ENCODE data around the gene NFATC4.

Gene NFATC4

DNA sequence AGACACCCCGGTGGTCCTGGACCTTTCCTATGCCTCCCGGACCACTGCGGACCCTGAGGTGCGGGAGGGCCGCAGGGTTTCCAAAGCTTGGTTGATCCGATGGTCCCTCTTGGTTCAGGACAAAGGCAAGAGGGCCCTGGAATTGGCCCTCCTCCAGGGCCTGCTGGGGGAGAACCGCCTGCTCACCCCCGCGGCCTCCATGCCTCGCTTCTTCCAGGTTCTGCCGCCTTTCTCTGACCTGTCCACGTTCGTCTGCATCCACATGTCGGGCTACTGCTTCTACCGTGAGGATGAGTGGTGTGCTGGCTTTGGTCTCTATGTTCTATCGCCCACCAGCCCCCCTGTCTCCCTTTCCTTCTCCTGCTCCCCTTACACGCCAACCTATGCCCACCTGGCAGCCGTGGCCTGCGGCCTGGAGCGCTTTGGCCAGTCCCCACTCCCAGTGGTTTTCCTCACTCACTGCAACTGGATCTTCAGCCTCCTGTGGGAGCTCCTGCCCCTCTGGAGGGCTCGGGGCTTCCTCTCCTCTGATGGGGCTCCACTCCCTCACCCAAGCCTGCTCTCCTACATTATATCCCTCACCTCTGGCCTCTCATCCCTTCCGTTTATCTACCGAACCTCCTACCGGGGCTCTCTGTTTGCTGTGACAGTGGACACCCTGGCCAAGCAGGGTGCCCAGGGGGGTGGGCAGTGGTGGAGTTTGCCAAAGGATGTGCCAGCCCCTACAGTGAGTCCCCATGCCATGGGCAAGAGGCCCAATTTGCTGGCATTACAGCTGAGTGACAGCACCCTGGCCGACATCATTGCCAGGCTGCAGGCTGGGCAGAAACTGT is 47.7 kb downstream of the NFATC4 start:
- H3K4me1 ChIP-seq (ENCODE audit: control insufficient read depth in 1 of 2, insufficient read depth in 2 of 2, low read length in 2 of 2), result no peaks in the 10 kb centered on the region
- H3K36me3 ChIP-seq (ENCODE audit: control insufficient read depth in 1 of 2, insufficient read depth in 2 of 2, low read length in 2 of 2), result peaks cover 43 to 46% of the 10 kb centered on the region in 2 experiments
- no peaks in the 10 kb centered on the region for H3K79me1 ChIP-seq (ENCODE audit: low read length)
- H4K91ac ChIP-seq (ENCODE audit: low read depth, low read length), result no peak overlapping the region
- WGBS (ENCODE audit: extremely low coverage, insufficient coverage, insufficient read length), result 100% methylated on average over 2 of the region's 25 CpGs
- no peak for DNase-seq
- no peak overlapping the region for H2AFZ ChIP-seq (ENCODE audit: insufficient read depth, low read length, poor library complexity)
- H3K4me3 ChIP-seq (ENCODE audit: low read depth, low read length), result no peak overlapping the region
- H3K14ac ChIP-seq (ENCODE audit: low read length), result no peak overlapping the region
- H3K79me2 ChIP-seq (ENCODE audit: control insufficient read depth, insufficient read depth, low read length, poor library complexity), result no peaks in the 10 kb centered on the region
- no peak overlapping the region for H3K4ac ChIP-seq (ENCODE audit: low read depth, low read length)
- H3K18ac ChIP-seq (ENCODE audit: low read length), result no peak overlapping the region
- H4K8ac ChIP-seq (ENCODE audit: low read depth, low read length), result no peak overlapping the region
- no peaks in the 10 kb centered on the region for H3K27me3 ChIP-seq (ENCODE audit: insufficient read depth, low read length)
- H3K27ac ChIP-seq (ENCODE audit: low read depth, low read length), result no peak overlapping the region
- H4K12ac ChIP-seq (ENCODE audit: low read depth, low read length), result no peak overlapping the region
- H2BK120ac ChIP-seq (ENCODE audit: insufficient read depth, low read length, poor library complexity), result no peak overlapping the region
- H2AK5ac ChIP-seq (ENCODE audit: low read length), result no peak overlapping the region
- H3K9ac ChIP-seq (ENCODE audit: low read length), result no peak overlapping the region
- no peak overlapping the region for H3K4me2 ChIP-seq (ENCODE audit: low read length)
- H2BK12ac ChIP-seq (ENCODE audit: low read length), result no peak overlapping the region
- no peaks in the 10 kb centered on the region for H3K9me3 ChIP-seq (ENCODE audit: insufficient read depth, low read depth, low read length)
- no peak overlapping the region for H3K23ac ChIP-seq (ENCODE audit: low read length)
- H2BK5ac ChIP-seq (ENCODE audit: low read depth, low read length, poor library complexity), result no peak overlapping the region

DNA sequence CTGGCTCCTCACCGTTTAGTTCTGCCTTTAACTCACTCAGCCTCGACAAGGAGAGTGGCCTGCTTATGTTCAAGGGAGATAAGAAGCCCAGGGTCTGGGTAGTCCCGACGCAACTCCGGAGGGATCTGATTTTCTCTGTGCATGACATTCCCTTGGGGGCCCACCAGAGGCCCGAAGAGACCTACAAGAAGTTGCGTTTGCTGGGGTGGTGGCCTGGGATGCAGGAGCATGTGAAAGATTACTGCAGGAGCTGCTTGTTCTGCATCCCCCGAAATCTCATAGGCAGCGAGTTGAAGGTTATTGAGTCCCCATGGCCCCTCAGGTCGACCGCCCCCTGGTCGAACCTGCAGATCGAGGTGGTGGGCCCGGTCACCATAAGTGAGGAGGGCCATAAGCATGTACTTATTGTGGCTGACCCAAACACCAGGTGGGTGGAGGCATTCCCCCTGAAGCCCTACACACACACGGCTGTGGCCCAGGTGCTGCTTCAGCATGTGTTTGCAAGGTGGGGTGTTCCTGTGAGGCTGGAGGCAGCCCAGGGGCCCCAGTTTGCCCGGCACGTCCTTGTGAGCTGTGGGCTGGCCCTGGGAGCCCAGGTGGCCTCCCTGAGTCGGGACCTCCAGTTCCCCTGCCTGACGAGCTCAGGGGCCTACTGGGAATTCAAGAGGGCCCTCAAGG is 48.4 kb downstream of the NFATC4 start:
- peaks cover 36 to 39% of the 10 kb centered on the region in 2 experiments for H3K36me3 ChIP-seq (ENCODE audit: control insufficient read depth in 1 of 2, insufficient read depth in 2 of 2, low read length in 2 of 2)
- no peak overlapping the region for H3K4me3 ChIP-seq (ENCODE audit: low read depth, low read length)
- no peak overlapping the region for H2AFZ ChIP-seq (ENCODE audit: insufficient read depth, low read length, poor library complexity)
- no peak overlapping the region for H3K4ac ChIP-seq (ENCODE audit: low read depth, low read length)
- H3K9me3 ChIP-seq (ENCODE audit: insufficient read depth, low read depth, low read length), result no peaks in the 10 kb centered on the region
- no peak overlapping the region for H3K27ac ChIP-seq (ENCODE audit: low read depth, low read length)
- H3K27me3 ChIP-seq (ENCODE audit: insufficient read depth, low read length), result no peaks in the 10 kb centered on the region
- no peak overlapping the region for H4K12ac ChIP-seq (ENCODE audit: low read depth, low read length)
- no peak overlapping the region for H3K23ac ChIP-seq (ENCODE audit: low read length)
- no peaks in the 10 kb centered on the region for H3K4me1 ChIP-seq (ENCODE audit: control insufficient read depth in 1 of 2, insufficient read depth in 2 of 2, low read length in 2 of 2)
- H3K4me2 ChIP-seq (ENCODE audit: low read length), result no peak overlapping the region
- no peak overlapping the region for H4K8ac ChIP-seq (ENCODE audit: low read depth, low read length)
- H3K79me1 ChIP-seq (ENCODE audit: low read length), result no peaks in the 10 kb centered on the region
- no peak for DNase-seq
- no peak overlapping the region for H3K18ac ChIP-seq (ENCODE audit: low read length)
- H2BK12ac ChIP-seq (ENCODE audit: low read length), result no peak overlapping the region
- no peak overlapping the region for H2BK120ac ChIP-seq (ENCODE audit: insufficient read depth, low read length, poor library complexity)
- H3K79me2 ChIP-seq (ENCODE audit: control insufficient read depth, insufficient read depth, low read length, poor library complexity), result no peaks in the 10 kb centered on the region
- H2AK5ac ChIP-seq (ENCODE audit: low read length), result no peak overlapping the region
- no peak overlapping the region for H3K9ac ChIP-seq (ENCODE audit: low read length)
- H4K91ac ChIP-seq (ENCODE audit: low read depth, low read length), result no peak overlapping the region
- no peak overlapping the region for H3K14ac ChIP-seq (ENCODE audit: low read length)
- H2BK5ac ChIP-seq (ENCODE audit: low read depth, low read length, poor library complexity), result no peak overlapping the region
- WGBS (ENCODE audit: extremely low coverage, insufficient coverage, insufficient read length), result no CpG with 5 or more reads among the region's 19 CpGs

- H3K14ac ChIP-seq (ENCODE audit: low read length), result no peak overlapping the region
- no peak overlapping the region for H4K8ac ChIP-seq (ENCODE audit: low read depth, low read length)
- H2AFZ ChIP-seq (ENCODE audit: insufficient read depth, low read length, poor library complexity), result no peak overlapping the region
- H3K4ac ChIP-seq (ENCODE audit: low read depth, low read length), result no peak overlapping the region
- WGBS (ENCODE audit: extremely low coverage, insufficient coverage, insufficient read length), result no CpG with 5 or more reads among the region's 16 CpGs
- H3K27me3 ChIP-seq (ENCODE audit: insufficient read depth, low read length), result no peaks in the 10 kb centered on the region
- H3K4me2 ChIP-seq (ENCODE audit: low read length), result no peak overlapping the region
- H4K91ac ChIP-seq (ENCODE audit: low read depth, low read length), result no peak overlapping the region
- no peak overlapping the region for H2BK120ac ChIP-seq (ENCODE audit: insufficient read depth, low read length, poor library complexity)
- no peak overlapping the region for H2AK5ac ChIP-seq (ENCODE audit: low read length)
- H3K36me3 ChIP-seq (ENCODE audit: control insufficient read depth in 1 of 2, insufficient read depth in 2 of 2, low read length in 2 of 2), result peaks cover 31 to 33% of the 10 kb centered on the region in 2 experiments
- H3K18ac ChIP-seq (ENCODE audit: low read length), result no peak overlapping the region
- H3K4me3 ChIP-seq (ENCODE audit: low read depth, low read length), result no peak overlapping the region
- no peak overlapping the region for H3K9ac ChIP-seq (ENCODE audit: low read length)
- no peaks in the 10 kb centered on the region for H3K9me3 ChIP-seq (ENCODE audit: insufficient read depth, low read depth, low read length)
- DNase-seq, result no peak
- H2BK12ac ChIP-seq (ENCODE audit: low read length), result no peak overlapping the region
- no peak overlapping the region for H4K12ac ChIP-seq (ENCODE audit: low read depth, low read length)
- no peak overlapping the region for H3K27ac ChIP-seq (ENCODE audit: low read depth, low read length)
- H3K23ac ChIP-seq (ENCODE audit: low read length), result no peak overlapping the region
- H3K79me2 ChIP-seq (ENCODE audit: control insufficient read depth, insufficient read depth, low read length, poor library complexity), result no peaks in the 10 kb centered on the region
- H3K79me1 ChIP-seq (ENCODE audit: low read length), result no peaks in the 10 kb centered on the region
- no peaks in the 10 kb centered on the region for H3K4me1 ChIP-seq (ENCODE audit: control insufficient read depth in 1 of 2, insufficient read depth in 2 of 2, low read length in 2 of 2)
- H2BK5ac ChIP-seq (ENCODE audit: low read depth, low read length, poor library complexity), result no peak overlapping the region
Measured at GRCh38 chr14:24416932-24417619, 49.1 kb downstream of the NFATC4 start.

GRCh38 chr14:24417832-24418491 is 50.0 kb downstream of the NFATC4 start:
- Histone ChIP-seq H3K36me3 (ENCODE audit: control insufficient read depth in 1 of 2, insufficient read depth in 2 of 2, low read length in 2 of 2) (peaks cover 27 to 28% of the 10 kb centered on the region in 2 experiments), H3K4me2 (ENCODE audit: low read length) (no peak overlapping the region), H4K12ac (ENCODE audit: low read depth, low read length) (no peak overlapping the region), H4K91ac (ENCODE audit: low read depth, low read length) (no peak overlapping the region), H4K8ac (ENCODE audit: low read depth, low read length) (no peak overlapping the region), H3K27ac (ENCODE audit: low read depth, low read length) (no peak overlapping the region), H3K18ac (ENCODE audit: low read length) (no peak overlapping the region), H3K27me3 (ENCODE audit: insufficient read depth, low read length) (no peaks in the 10 kb centered on the region), H2BK120ac (ENCODE audit: insufficient read depth, low read length, poor library complexity) (no peak overlapping the region), H3K4me3 (ENCODE audit: low read depth, low read length) (no peak overlapping the region), H3K23ac (ENCODE audit: low read length) (no peak overlapping the region), H3K9ac (ENCODE audit: low read length) (no peak overlapping the region), H3K4ac (ENCODE audit: low read depth, low read length) (no peak overlapping the region), H3K79me1 (ENCODE audit: low read length) (no peaks in the 10 kb centered on the region), H2BK12ac (ENCODE audit: low read length) (no peak overlapping the region), H2BK5ac (ENCODE audit: low read depth, low read length, poor library complexity) (no peak overlapping the region), H3K79me2 (ENCODE audit: control insufficient read depth, insufficient read depth, low read length, poor library complexity) (no peaks in the 10 kb centered on the region), H3K9me3 (ENCODE audit: insufficient read depth, low read depth, low read length) (no peaks in the 10 kb centered on the region), H3K4me1 (ENCODE audit: control insufficient read depth in 1 of 2, insufficient read depth in 2 of 2, low read length in 2 of 2) (no peaks in the 10 kb centered on the region), H3K14ac (ENCODE audit: low read length) (no peak overlapping the region), H2AFZ (ENCODE audit: insufficient read depth, low read length, poor library complexity) (no peak overlapping the region), H2AK5ac (ENCODE audit: low read length) (no peak overlapping the region)
- WGBS (ENCODE audit: extremely low coverage, insufficient coverage, insufficient read length), result no CpG with 5 or more reads among the region's 6 CpGs
- DNase-seq, result no peak
